GM23338 (cell line): ENCODE measurements around the gene SCARF1. TPM values are rescaled to one million over a fixed set of nuclear protein-coding genes. Genes with fewer than 3 reads are reported as not detected.

Source experiments
- ATAC-seq: fragments of 200-7000 bp; cut with Tn5 transposase; 3 replicates; pipeline ENCODE4 v1.9.1; 2020
- DNase-seq: peaks from one replicate; pipeline ENCODE4 v3.0.0-alpha.2; 2015; ENCODE audit warnings: low spot score
- H2AFZ ChIP-seq: fragments of 200-600 bp; sonication (generic); 2 replicates; pipeline ENCODE4 v1.8.0; 2016; ENCODE audit warnings: antibody characterized with exemption, mild to moderate bottlenecking, moderate library complexity
- H3F3A ChIP-seq: fragments of 200-600 bp; sonication (generic); replicated peaks from 2 replicates; pipeline ENCODE4 v1.8.0; 2017; ENCODE audit warnings: antibody characterized with exemption, mixed run types, low read depth
- H3K27ac ChIP-seq: fragments of 200-600 bp; sonication (generic); 2 replicates; pipeline ENCODE4 v1.6.1; 2016; ENCODE audit warnings: low read depth
- H3K27me3 ChIP-seq: fragments of 200-600 bp; sonication (generic); 2 replicates; pipeline ENCODE4 v1.8.0; 2016; ENCODE audit warnings: mild to moderate bottlenecking, mixed run types, moderate library complexity; ENCODE audit not compliant: insufficient read depth
- H3K36me3 ChIP-seq: fragments of 200-600 bp; sonication (generic); 2 replicates; pipeline ENCODE4 v1.8.0; 2016; ENCODE audit warnings: mild to moderate bottlenecking; ENCODE audit not compliant: insufficient read depth
- H3K4me1 ChIP-seq: fragments of 200-600 bp; sonication (generic); 2 replicates; pipeline ENCODE4 v1.8.0; 2016; ENCODE audit warnings: mild to moderate bottlenecking, moderate library complexity; ENCODE audit not compliant: insufficient read depth
- H3K4me2 ChIP-seq: fragments of 200-600 bp; sonication (generic); 2 replicates; pipeline ENCODE4 v1.7.1; 2017; ENCODE audit warnings: mixed run types
- H3K4me3 ChIP-seq: fragments of 200-600 bp; sonication (generic); 2 replicates; pipeline ENCODE4 v1.6.1; 2016; ENCODE audit warnings: mixed run types
- H3K79me2 ChIP-seq: fragments of 200-600 bp; sonication (generic); replicated peaks from 2 replicates; pipeline ENCODE4 v1.8.0; 2017; ENCODE audit warnings: mild to moderate bottlenecking; ENCODE audit not compliant: insufficient read depth
- H3K9me2 ChIP-seq: fragments of 200-600 bp; sonication (generic); 2 replicates; pipeline ENCODE4 v1.8.0; 2017; ENCODE audit not compliant: insufficient read depth
- H4K20me1 ChIP-seq: fragments of 200-600 bp; sonication (generic); replicated peaks from 2 replicates; pipeline ENCODE4 v1.8.0; 2017; ENCODE audit warnings: mild to moderate bottlenecking; ENCODE audit not compliant: insufficient read depth
- H3K27ac Mint-ChIP-seq: 2 replicates; pipeline ENCODE4 v1.8.0; 2020; ENCODE audit warnings: inconsistent platforms, mild to moderate bottlenecking, moderate library complexity, mixed read lengths
- H3K27me3 Mint-ChIP-seq: 3 replicates; pipeline ENCODE4 v1.8.0; 2022; ENCODE audit warnings: low read depth, mild to moderate bottlenecking, moderate library complexity, mixed read lengths, inconsistent platforms; ENCODE audit not compliant: insufficient read depth, poor library complexity
- H3K36me3 Mint-ChIP-seq: 3 replicates; pipeline ENCODE4 v1.8.0; 2021; ENCODE audit warnings: low read depth, mild to moderate bottlenecking, inconsistent platforms, moderate library complexity, mixed read lengths
- H3K4me1 Mint-ChIP-seq: 3 replicates; pipeline ENCODE4 v1.8.0; 2020; ENCODE audit warnings: mild to moderate bottlenecking, inconsistent platforms, mixed read lengths
- H3K4me3 Mint-ChIP-seq: 3 replicates; pipeline ENCODE4 v1.8.0; 2021; ENCODE audit warnings: moderate library complexity, mild to moderate bottlenecking, inconsistent platforms, mixed read lengths
- H3K9me3 Mint-ChIP-seq: 3 replicates; pipeline ENCODE4 v1.8.0; 2020; ENCODE audit warnings: moderate library complexity, mild to moderate bottlenecking, inconsistent platforms, mixed read lengths
- CREB1 ChIP-seq: fragments of 250-450 bp; sonication (Bioruptor Pico); IDR thresholded peaks from 2 replicates; pipeline ENCODE4 v1.5.0; 2020; ENCODE audit warnings: low read depth, mild to moderate bottlenecking, moderate library complexity
- EZH2 ChIP-seq: fragments of 200-600 bp; sonication (generic); IDR thresholded peaks from one replicate; pipeline ENCODE4 v1.8.0; 2017; ENCODE audit warnings: antibody characterized with exemption, mild to moderate bottlenecking, low read depth; ENCODE audit not compliant: unreplicated experiment
- EZH2phosphoT487 ChIP-seq: fragments of 200-600 bp; sonication (generic); IDR thresholded peaks from one replicate; pipeline ENCODE4 v1.8.1; 2018; ENCODE audit warnings: antibody characterized with exemption; ENCODE audit not compliant: unreplicated experiment
- JUNB ChIP-seq: IDR thresholded peaks from one replicate; pipeline ENCODE4 v1.6.1; 2016; ENCODE audit warnings: antibody characterized with exemption; ENCODE audit not compliant: unreplicated experiment
- NANOG ChIP-seq: IDR thresholded peaks from 2 replicates; pipeline ENCODE4 v1.6.1; 2016; ENCODE audit warnings: antibody characterized with exemption, borderline replicate concordance
- POLR2AphosphoS5 ChIP-seq: IDR thresholded peaks from 2 replicates; pipeline ENCODE4 v1.6.1; 2016; ENCODE audit warnings: antibody characterized with exemption, low read depth
- ZNF114 ChIP-seq: fragments of 250-450 bp; sonication (Bioruptor Pico); IDR thresholded peaks from 2 replicates; pipeline ENCODE4 v1.5.0; 2020; ENCODE audit warnings: mild to moderate bottlenecking, moderate library complexity
- ZNF331 ChIP-seq: fragments of 250-450 bp; sonication (Bioruptor Pico); IDR thresholded peaks from 2 replicates; pipeline ENCODE4 v1.5.0; 2020; ENCODE audit warnings: low read depth, mild to moderate bottlenecking, moderate library complexity
- polyA plus RNA-seq: library from polyadenylated mRNA; unstranded; fragments of >200 nt; fragmentation: Nextera tagmentation; extraction: Ambion mirVana; gene quantifications from 2 replicates; pipeline ENCODE4 v1.2.1, GENCODE V29; 2016
- total RNA-seq: library from RNA; depleted of rRNA; stranded (reverse); fragments of >200 nt; shearing (Covaris generic); gene quantifications from 2 replicates; pipeline ENCODE4 v1.2.3, GENCODE V29; 2014
- TF ChIP-seq, protein P1 (sequence below): fragments of 250-450 bp; sonication (Bioruptor Pico); IDR thresholded peaks from 2 replicates; pipeline ENCODE4 v1.5.0; 2020; ENCODE audit warnings: mild to moderate bottlenecking, moderate library complexity
- TF ChIP-seq, protein P2 (sequence below), 2 experiments: fragments of 200-600 bp in 1 of 2; sonication (generic) in 1 of 2; conservative IDR thresholded peaks; 2 replicates each; pipeline versions ENCODE4 v1.5.1 to v1.6.1; 2016 to 2017; ENCODE audit warnings: antibody characterized with exemption in 2 of 2, low read depth in 2 of 2, mild to moderate bottlenecking in 2 of 2, moderate library complexity in 1 of 2
- TF ChIP-seq, protein P3 (sequence below): IDR thresholded peaks from 2 replicates; pipeline ENCODE4 v1.6.1; 2016; ENCODE audit warnings: antibody characterized with exemption
- TF ChIP-seq, protein P4 (sequence below): IDR thresholded peaks from one replicate; pipeline ENCODE4 v1.6.1; 2018; ENCODE audit warnings: antibody characterized with exemption; ENCODE audit not compliant: unreplicated experiment

Gene SCARF1
- total and polyA plus RNA-seq, 2 experiments from 2014 or later, result 0.76 to 1.6 TPM

DNA sequence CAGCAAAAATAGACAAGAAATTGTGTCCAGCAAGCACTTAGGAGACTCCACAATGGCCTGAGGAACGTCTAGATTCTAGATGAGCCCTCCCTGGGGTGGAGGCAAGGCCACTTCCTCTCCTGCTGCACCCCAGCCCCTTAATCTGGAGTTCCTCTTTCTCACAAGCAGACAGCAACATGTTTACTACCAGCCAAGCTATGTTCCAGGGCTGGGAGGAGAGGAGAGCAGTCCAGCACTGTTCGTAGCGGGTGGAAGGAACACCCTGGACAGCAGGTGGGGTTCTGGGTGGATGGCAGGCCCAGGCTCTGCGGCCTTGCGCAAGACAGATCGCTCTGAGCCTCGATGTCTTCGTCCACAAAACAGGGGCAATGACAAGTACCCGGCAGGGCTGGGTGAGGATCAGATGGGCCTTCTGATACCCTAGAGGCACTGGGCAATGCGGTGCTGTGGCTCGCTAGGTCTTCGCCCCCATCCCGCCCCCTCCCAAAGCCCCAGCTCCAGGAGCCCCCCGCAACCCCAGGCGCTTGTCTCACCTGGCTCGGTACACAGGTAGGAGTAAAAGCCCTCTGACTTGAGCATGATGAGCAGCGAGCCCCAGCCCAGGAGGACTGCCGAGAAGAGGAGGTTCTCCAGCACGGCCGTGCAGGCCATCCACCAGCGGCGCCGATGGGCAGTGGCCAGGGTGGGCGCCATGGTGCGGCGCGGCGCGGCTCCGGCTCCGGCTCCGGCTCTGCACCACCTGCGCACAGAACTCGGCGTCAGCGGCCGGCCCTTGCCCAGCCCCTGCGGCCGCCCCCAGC is 18.1 kb downstream of the SCARF1 start (continued):
- TF ChIP-seq, protein P1, sequence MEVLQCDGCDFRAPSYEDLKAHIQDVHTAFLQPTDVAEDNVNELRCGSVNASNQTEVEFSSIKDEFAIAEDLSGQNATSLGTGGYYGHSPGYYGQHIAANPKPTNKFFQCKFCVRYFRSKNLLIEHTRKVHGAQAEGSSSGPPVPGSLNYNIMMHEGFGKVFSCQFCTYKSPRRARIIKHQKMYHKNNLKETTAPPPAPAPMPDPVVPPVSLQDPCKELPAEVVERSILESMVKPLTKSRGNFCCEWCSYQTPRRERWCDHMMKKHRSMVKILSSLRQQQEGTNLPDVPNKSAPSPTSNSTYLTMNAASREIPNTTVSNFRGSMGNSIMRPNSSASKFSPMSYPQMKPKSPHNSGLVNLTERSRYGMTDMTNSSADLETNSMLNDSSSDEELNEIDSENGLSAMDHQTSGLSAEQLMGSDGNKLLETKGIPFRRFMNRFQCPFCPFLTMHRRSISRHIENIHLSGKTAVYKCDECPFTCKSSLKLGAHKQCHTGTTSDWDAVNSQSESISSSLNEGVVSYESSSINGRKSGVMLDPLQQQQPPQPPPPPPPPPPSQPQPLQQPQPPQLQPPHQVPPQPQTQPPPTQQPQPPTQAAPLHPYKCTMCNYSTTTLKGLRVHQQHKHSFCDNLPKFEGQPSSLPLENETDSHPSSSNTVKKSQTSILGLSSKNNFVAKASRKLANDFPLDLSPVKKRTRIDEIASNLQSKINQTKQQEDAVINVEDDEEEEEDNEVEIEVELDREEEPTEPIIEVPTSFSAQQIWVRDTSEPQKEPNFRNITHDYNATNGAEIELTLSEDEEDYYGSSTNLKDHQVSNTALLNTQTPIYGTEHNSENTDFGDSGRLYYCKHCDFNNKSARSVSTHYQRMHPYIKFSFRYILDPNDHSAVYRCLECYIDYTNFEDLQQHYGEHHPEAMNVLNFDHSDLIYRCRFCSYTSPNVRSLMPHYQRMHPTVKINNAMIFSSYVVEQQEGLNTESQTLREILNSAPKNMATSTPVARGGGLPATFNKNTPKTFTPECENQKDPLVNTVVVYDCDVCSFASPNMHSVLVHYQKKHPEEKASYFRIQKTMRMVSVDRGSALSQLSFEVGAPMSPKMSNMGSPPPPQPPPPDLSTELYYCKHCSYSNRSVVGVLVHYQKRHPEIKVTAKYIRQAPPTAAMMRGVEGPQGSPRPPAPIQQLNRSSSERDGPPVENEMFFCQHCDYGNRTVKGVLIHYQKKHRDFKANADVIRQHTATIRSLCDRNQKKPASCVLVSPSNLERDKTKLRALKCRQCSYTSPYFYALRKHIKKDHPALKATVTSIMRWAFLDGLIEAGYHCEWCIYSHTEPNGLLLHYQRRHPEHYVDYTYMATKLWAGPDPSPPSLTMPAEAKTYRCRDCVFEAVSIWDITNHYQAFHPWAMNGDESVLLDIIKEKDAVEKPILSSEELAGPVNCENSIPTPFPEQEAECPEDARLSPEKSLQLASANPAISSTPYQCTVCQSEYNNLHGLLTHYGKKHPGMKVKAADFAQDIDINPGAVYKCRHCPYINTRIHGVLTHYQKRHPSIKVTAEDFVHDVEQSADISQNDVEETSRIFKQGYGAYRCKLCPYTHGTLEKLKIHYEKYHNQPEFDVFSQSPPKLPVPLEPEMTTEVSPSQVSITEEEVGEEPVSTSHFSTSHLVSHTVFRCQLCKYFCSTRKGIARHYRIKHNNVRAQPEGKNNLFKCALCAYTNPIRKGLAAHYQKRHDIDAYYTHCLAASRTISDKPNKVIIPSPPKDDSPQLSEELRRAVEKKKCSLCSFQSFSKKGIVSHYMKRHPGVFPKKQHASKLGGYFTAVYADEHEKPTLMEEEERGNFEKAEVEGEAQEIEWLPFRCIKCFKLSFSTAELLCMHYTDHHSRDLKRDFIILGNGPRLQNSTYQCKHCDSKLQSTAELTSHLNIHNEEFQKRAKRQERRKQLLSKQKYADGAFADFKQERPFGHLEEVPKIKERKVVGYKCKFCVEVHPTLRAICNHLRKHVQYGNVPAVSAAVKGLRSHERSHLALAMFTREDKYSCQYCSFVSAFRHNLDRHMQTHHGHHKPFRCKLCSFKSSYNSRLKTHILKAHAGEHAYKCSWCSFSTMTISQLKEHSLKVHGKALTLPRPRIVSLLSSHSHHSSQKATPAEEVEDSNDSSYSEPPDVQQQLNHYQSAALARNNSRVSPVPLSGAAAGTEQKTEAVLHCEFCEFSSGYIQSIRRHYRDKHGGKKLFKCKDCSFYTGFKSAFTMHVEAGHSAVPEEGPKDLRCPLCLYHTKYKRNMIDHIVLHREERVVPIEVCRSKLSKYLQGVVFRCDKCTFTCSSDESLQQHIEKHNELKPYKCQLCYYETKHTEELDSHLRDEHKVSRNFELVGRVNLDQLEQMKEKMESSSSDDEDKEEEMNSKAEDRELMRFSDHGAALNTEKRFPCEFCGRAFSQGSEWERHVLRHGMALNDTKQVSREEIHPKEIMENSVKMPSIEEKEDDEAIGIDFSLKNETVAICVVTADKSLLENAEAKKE (CRISPR knock-in tag), result no peak
- TF ChIP-seq NANOG, result no peak

DNA sequence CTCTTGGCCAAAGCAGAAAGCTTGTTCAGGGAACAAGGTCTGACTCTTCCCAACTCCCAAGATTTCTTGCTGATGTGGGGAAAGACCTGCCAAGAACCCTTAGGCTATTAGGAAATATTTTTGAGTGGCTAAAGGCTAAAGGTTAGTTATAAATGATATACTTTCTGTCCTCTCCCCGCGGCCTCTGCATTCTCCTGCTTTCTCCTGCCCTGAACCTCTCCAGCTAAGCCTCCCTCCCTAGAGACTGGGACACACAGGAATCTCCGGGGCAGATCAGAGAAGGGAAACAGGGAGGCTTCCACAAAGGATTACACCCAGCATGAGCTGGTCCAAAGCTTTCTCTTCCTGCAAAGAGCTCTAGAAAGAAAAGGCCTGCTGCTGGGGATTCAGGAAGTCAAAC is 19.2 kb downstream of the SCARF1 start:
- no peak overlapping the region for H3K4me2 ChIP-seq
- no peak for ATAC-seq
- peaks cover 25% of the 10 kb centered on the region for H3K4me1 Mint-ChIP-seq
- peaks cover 8% of the 10 kb centered on the region; the same call in 1 of the 2 replicates for H3K27me3 ChIP-seq
- H3K4me3 Mint-ChIP-seq, result peak overlapping the region; percentile 69
- no peaks in the 10 kb centered on the region for H3K9me2 ChIP-seq
- H3K79me2 ChIP-seq, result no peaks in the 10 kb centered on the region
- 0 out of 2 replicates have a peak, but pooled peaks cover 13% of the 10 kb centered on the region for H3F3A ChIP-seq
- H2AFZ ChIP-seq, result no peak overlapping the region
- H4K20me1 ChIP-seq, result no peaks in the 10 kb centered on the region
- no peak for DNase-seq
- no peaks in the 10 kb centered on the region; the same call in 2 of the 3 replicates for H3K36me3 Mint-ChIP-seq
- no peaks in the 10 kb centered on the region; the same call in 1 of the 2 replicates for H3K4me1 ChIP-seq
- H3K36me3 ChIP-seq, result no peaks in the 10 kb centered on the region
- H3K27ac Mint-ChIP-seq, result no peak overlapping the region
- H3K4me3 ChIP-seq, result no peak overlapping the region
- peaks cover 2% of the 10 kb centered on the region; the same call in 1 of the 3 replicates for H3K9me3 Mint-ChIP-seq
- H3K27me3 Mint-ChIP-seq, result peaks cover 14% of the 10 kb centered on the region
- no peak overlapping the region for H3K27ac ChIP-seq
- no peak for TF ChIP-seq ZNF114 (CRISPR knock-in tag)
- no peak for TF ChIP-seq EZH2
- TF ChIP-seq, protein P2, sequence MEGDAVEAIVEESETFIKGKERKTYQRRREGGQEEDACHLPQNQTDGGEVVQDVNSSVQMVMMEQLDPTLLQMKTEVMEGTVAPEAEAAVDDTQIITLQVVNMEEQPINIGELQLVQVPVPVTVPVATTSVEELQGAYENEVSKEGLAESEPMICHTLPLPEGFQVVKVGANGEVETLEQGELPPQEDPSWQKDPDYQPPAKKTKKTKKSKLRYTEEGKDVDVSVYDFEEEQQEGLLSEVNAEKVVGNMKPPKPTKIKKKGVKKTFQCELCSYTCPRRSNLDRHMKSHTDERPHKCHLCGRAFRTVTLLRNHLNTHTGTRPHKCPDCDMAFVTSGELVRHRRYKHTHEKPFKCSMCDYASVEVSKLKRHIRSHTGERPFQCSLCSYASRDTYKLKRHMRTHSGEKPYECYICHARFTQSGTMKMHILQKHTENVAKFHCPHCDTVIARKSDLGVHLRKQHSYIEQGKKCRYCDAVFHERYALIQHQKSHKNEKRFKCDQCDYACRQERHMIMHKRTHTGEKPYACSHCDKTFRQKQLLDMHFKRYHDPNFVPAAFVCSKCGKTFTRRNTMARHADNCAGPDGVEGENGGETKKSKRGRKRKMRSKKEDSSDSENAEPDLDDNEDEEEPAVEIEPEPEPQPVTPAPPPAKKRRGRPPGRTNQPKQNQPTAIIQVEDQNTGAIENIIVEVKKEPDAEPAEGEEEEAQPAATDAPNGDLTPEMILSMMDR (conservative IDR thresholded peaks at IDR 0.05; ENCODE audit: low read depth in 2 of 2), result no peak
- no peak for TF ChIP-seq CREB1 (CRISPR knock-in tag)
- TF ChIP-seq, protein P3, sequence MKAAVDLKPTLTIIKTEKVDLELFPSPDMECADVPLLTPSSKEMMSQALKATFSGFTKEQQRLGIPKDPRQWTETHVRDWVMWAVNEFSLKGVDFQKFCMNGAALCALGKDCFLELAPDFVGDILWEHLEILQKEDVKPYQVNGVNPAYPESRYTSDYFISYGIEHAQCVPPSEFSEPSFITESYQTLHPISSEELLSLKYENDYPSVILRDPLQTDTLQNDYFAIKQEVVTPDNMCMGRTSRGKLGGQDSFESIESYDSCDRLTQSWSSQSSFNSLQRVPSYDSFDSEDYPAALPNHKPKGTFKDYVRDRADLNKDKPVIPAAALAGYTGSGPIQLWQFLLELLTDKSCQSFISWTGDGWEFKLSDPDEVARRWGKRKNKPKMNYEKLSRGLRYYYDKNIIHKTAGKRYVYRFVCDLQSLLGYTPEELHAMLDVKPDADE, result no peak
- no peak for TF ChIP-seq EZH2phosphoT487
- TF ChIP-seq, protein P4, sequence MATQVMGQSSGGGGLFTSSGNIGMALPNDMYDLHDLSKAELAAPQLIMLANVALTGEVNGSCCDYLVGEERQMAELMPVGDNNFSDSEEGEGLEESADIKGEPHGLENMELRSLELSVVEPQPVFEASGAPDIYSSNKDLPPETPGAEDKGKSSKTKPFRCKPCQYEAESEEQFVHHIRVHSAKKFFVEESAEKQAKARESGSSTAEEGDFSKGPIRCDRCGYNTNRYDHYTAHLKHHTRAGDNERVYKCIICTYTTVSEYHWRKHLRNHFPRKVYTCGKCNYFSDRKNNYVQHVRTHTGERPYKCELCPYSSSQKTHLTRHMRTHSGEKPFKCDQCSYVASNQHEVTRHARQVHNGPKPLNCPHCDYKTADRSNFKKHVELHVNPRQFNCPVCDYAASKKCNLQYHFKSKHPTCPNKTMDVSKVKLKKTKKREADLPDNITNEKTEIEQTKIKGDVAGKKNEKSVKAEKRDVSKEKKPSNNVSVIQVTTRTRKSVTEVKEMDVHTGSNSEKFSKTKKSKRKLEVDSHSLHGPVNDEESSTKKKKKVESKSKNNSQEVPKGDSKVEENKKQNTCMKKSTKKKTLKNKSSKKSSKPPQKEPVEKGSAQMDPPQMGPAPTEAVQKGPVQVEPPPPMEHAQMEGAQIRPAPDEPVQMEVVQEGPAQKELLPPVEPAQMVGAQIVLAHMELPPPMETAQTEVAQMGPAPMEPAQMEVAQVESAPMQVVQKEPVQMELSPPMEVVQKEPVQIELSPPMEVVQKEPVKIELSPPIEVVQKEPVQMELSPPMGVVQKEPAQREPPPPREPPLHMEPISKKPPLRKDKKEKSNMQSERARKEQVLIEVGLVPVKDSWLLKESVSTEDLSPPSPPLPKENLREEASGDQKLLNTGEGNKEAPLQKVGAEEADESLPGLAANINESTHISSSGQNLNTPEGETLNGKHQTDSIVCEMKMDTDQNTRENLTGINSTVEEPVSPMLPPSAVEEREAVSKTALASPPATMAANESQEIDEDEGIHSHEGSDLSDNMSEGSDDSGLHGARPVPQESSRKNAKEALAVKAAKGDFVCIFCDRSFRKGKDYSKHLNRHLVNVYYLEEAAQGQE, result no peak
- no peak for TF ChIP-seq ZNF331 (CRISPR knock-in tag)
- TF ChIP-seq POLR2AphosphoS5, result no peak
- TF ChIP-seq JUNB, result no peak
